H1 (cell line): ENCODE results near the gene OAS3. TPM values are rescaled to one million over a fixed set of nuclear protein-coding genes. Genes with fewer than 3 reads are reported as not detected.

Source experiments
- CTCF ChIA-PET: fragments of 300-600 bp; sonication (Branson Sonifier 250); formaldehyde crosslinking; loops from one replicate; lab custom pipeline; 2021; ENCODE audit not compliant: partially characterized antibody; lab: Charles Lee
- POLR2A ChIA-PET: fragments of 300-600 bp; sonication (Branson Sonifier 250); formaldehyde crosslinking; loops from one replicate; lab custom pipeline; 2021; ENCODE audit warnings: inconsistent platforms; ENCODE audit not compliant: partially characterized antibody; lab: Charles Lee
- DNase-seq, 2 experiments: peaks; one replicate each; pipeline versions ENCODE4 v3.0.0 to v3.0.0-alpha.2; 2010 to 2022; ENCODE audit warnings: low spot score in 2 of 2, low read depth in 1 of 2, mixed read lengths in 1 of 2
- FAIRE-seq: peaks from 2 replicates; lab custom pipeline; 2011; peaks lifted over from hg19 to GRCh38; lab: Jason Lieb, UNC
- H2AFZ ChIP-seq: 2 replicates; pipeline ENCODE4 v1.8.1; 2012; ENCODE audit warnings: low read length, inconsistent platforms
- H2AK5ac ChIP-seq: 2 replicates; pipeline ENCODE4 v1.6.1; 2013; ENCODE audit warnings: low read depth, low read length
- H2BK120ac ChIP-seq: replicated peaks from 2 replicates; pipeline ENCODE3; 2013; ENCODE audit warnings: low read depth, low read length, inconsistent platforms
- H2BK12ac ChIP-seq: 2 replicates; pipeline ENCODE4 v1.6.1; 2013; ENCODE audit warnings: low read depth, low read length
- H2BK15ac ChIP-seq: 2 replicates; pipeline ENCODE4 v1.6.1; 2013; ENCODE audit warnings: low read length
- H2BK20ac ChIP-seq: 2 replicates; pipeline ENCODE4 v1.6.1; 2013; ENCODE audit warnings: low read length
- H2BK5ac ChIP-seq: 2 replicates; pipeline ENCODE4 v1.6.1; 2013; ENCODE audit warnings: low read depth, low read length
- H3K14ac ChIP-seq: 2 replicates; pipeline ENCODE4 v1.6.1; 2013; ENCODE audit warnings: inconsistent platforms; ENCODE audit not compliant: insufficient read length
- H3K18ac ChIP-seq: 2 replicates; pipeline ENCODE4 v1.6.1; 2013; ENCODE audit warnings: low read length; ENCODE audit errors: extremely low read depth
- H3K23ac ChIP-seq: 2 replicates; pipeline ENCODE4 v1.6.1; 2013; ENCODE audit warnings: inconsistent platforms; ENCODE audit not compliant: insufficient read length
- H3K23me2 ChIP-seq: 2 replicates; pipeline ENCODE4 v1.6.1; 2013; ENCODE audit warnings: low read depth, low read length
- H3K27ac ChIP-seq: 2 replicates; pipeline ENCODE4 v1.6.1; 2011; ENCODE audit warnings: low read depth, low read length, inconsistent platforms
- H3K27me3 ChIP-seq, 4 experiments: replicated peaks in 1 of 4; 1 replicate in 1 of 4; 2 replicates in 3 of 4; pipeline versions ENCODE4 v1.6.1 to v1.8.1; 2011 to 2013; ENCODE audit warnings: low read length in 3 of 4, mild to moderate bottlenecking in 3 of 4, inconsistent platforms in 2 of 4, mixed read lengths in 2 of 4, moderate library complexity in 1 of 4; ENCODE audit not compliant: control insufficient read depth in 3 of 4, insufficient read depth in 3 of 4; ENCODE audit errors: extremely low read depth in 1 of 4
- H3K36me3 ChIP-seq, 4 experiments: 2 replicates each; pipeline versions ENCODE4 v1.6.1 to v1.8.1; 2011 to 2013; ENCODE audit warnings: mild to moderate bottlenecking in 4 of 4, low read length in 3 of 4, moderate library complexity in 2 of 4, control low read depth in 1 of 4, inconsistent platforms in 1 of 4; ENCODE audit not compliant: insufficient read depth in 4 of 4, control insufficient read depth in 2 of 4
- H3K4ac ChIP-seq: replicated peaks from 2 replicates; pipeline ENCODE3; 2013; ENCODE audit warnings: low read length, low read depth, mixed read lengths, inconsistent platforms; ENCODE audit not compliant: insufficient read length
- H3K4me1 ChIP-seq, 4 experiments: replicated peaks in 1 of 4; 1 replicate in 1 of 4; 2 replicates in 3 of 4; pipeline versions ENCODE4 v1.6.1 to v1.8.1; 2011 to 2013; ENCODE audit warnings: low read length in 3 of 4, inconsistent platforms in 2 of 4, mixed read lengths in 1 of 4; ENCODE audit not compliant: insufficient read depth in 4 of 4, control insufficient read depth in 3 of 4
- H3K4me2 ChIP-seq, 2 experiments: 2 replicates each; pipeline versions ENCODE4 v1.6.1 to v1.8.1; 2011 to 2013; ENCODE audit warnings: low read depth in 2 of 2, low read length in 2 of 2, control low read depth in 1 of 2, inconsistent platforms in 1 of 2, mild to moderate bottlenecking in 1 of 2; ENCODE audit not compliant: insufficient read depth in 1 of 2
- H3K4me3 ChIP-seq, 4 experiments: fragments of 200-600, 300-600 bp in 1 of 4; sonication (generic), shearing (Covaris generic), sonication (Bioruptor Twin) in 1 of 4; 2 replicates each; pipeline versions ENCODE4 v1.5.1 to v1.8.1; 2011 to 2016; ENCODE audit warnings: low read length in 4 of 4, low read depth in 3 of 4, control low read depth in 2 of 4, inconsistent platforms in 2 of 4, mild to moderate bottlenecking in 2 of 4, mixed read lengths in 1 of 4, moderate library complexity in 1 of 4; ENCODE audit not compliant: insufficient read depth in 2 of 4; ENCODE audit errors: extremely low read depth in 1 of 4
- H3K56ac ChIP-seq: replicated peaks from 2 replicates; pipeline ENCODE3; 2013; ENCODE audit warnings: low read depth, mild to moderate bottlenecking, mixed read lengths, low read length, inconsistent platforms; ENCODE audit not compliant: insufficient read length
- H3K79me1 ChIP-seq: 2 replicates; pipeline ENCODE4 v1.6.1; 2013; ENCODE audit warnings: low read depth, low read length, control low read depth
- H3K79me2 ChIP-seq, 2 experiments: 2 replicates each; pipeline versions ENCODE4 v1.6.1 to v1.8.1; 2012 to 2013; ENCODE audit warnings: low read length in 2 of 2, mild to moderate bottlenecking in 2 of 2, inconsistent platforms in 1 of 2; ENCODE audit not compliant: insufficient read depth in 2 of 2, control insufficient read depth in 1 of 2
- H3K9ac ChIP-seq, 4 experiments: replicated peaks in 1 of 4; 1 replicate in 1 of 4; 2 replicates in 3 of 4; pipeline versions ENCODE4 v1.6.1 to v1.8.1; 2011 to 2013; ENCODE audit warnings: low read depth in 3 of 4, low read length in 3 of 4, control low read depth in 2 of 4, mild to moderate bottlenecking in 2 of 4, moderate library complexity in 2 of 4, inconsistent platforms in 1 of 4; ENCODE audit errors: extremely low read depth in 1 of 4
- H3K9me3 ChIP-seq, 2 experiments: 2 replicates each; pipeline versions ENCODE4 v1.6.1 to v1.8.1; 2012 to 2013; ENCODE audit warnings: mild to moderate bottlenecking in 2 of 2, moderate library complexity in 2 of 2, control low read depth in 1 of 2, inconsistent platforms in 1 of 2, low read depth in 1 of 2, low read length in 1 of 2, mixed read lengths in 1 of 2; ENCODE audit not compliant: insufficient read depth in 2 of 2
- H4K20me1 ChIP-seq, 2 experiments: replicated peaks in 1 of 2; 2 replicates each; pipeline versions ENCODE3 to v1.8.1; 2011 to 2013; ENCODE audit warnings: inconsistent platforms in 2 of 2, low read length in 2 of 2, mild to moderate bottlenecking in 1 of 2; ENCODE audit not compliant: insufficient read depth in 2 of 2, control insufficient read depth in 1 of 2
- H4K5ac ChIP-seq: 2 replicates; pipeline ENCODE4 v1.6.1; 2013; ENCODE audit warnings: low read length, low read depth, mixed read lengths, inconsistent platforms; ENCODE audit not compliant: insufficient read length
- H4K8ac ChIP-seq: 2 replicates; pipeline ENCODE4 v1.8.0; 2013; ENCODE audit warnings: mild to moderate bottlenecking, moderate library complexity, low read length, inconsistent platforms; ENCODE audit not compliant: insufficient read depth; ENCODE audit errors: extremely low read depth
- H4K91ac ChIP-seq: replicated peaks from 2 replicates; pipeline ENCODE3; 2013; ENCODE audit warnings: low read length, mixed read lengths, inconsistent platforms; ENCODE audit not compliant: insufficient read length
- EGR1 ChIP-seq: IDR thresholded peaks from 2 replicates; pipeline ENCODE4 v1.6.1; 2011; ENCODE audit warnings: low read depth, low read length, borderline replicate concordance
- SP2 ChIP-seq: IDR thresholded peaks from 2 replicates; pipeline ENCODE4 v1.6.1; 2012; ENCODE audit warnings: mild to moderate bottlenecking, low read length, inconsistent platforms
- SRF ChIP-seq: IDR thresholded peaks from 2 replicates; pipeline ENCODE4 v1.6.1; 2011; ENCODE audit warnings: mild to moderate bottlenecking, low read depth, low read length, moderate library complexity
- TBP ChIP-seq: IDR thresholded peaks from 2 replicates; pipeline ENCODE4 v1.6.1; 2011; ENCODE audit warnings: low read depth, low read length, improper control_type of control experiment
- WGBS, 2 experiments: shearing (Covaris generic) in 1 of 2; methylation state at CpG; one replicate each; pipeline versions ENCODE4 v1.1.6 to v1.1.7; 2013 to 2015; ENCODE audit warnings: low lambda C conversion rate in 2 of 2, mixed read lengths in 2 of 2, inconsistent platforms in 1 of 2, low coverage in 1 of 2, missing lambda C conversion rate in 1 of 2; ENCODE audit not compliant: insufficient replicate concordance in 2 of 2, insufficient coverage in 1 of 2, insufficient read length in 1 of 2; ENCODE audit errors: extremely low coverage in 1 of 2, missing lambda C conversion rate in 1 of 2; 5-methylcytosine and 5-hydroxymethylcytosine counted together
- polyA plus RNA-seq, 7 experiments: library from polyadenylated mRNA; depleted of rRNA in 3 of 7; stranded (reverse) in 5 of 7; unstranded in 2 of 7; fragments of >200 nt in 5 of 7; fragments of 200-250 nt in 2 of 7; gene quantifications; 1 replicate in 5 of 7; 2 replicates in 1 of 7; 4 replicates in 1 of 7; pipeline versions ENCODE4 v1.2.1 to v1.2.3, GENCODE V29; 2011 to 2013; ENCODE audit warnings: missing spikeins in 2 of 7, mixed read lengths in 2 of 7
- total RNA-seq: library from RNA; stranded (reverse); fragmentation: NEBNext Ultra II Directional; extraction: Animal tissue kit (Norgen Biotek cat#: 25700); gene quantifications from 2 replicates; pipeline ENCODE4 v1.2.1, GENCODE V29; 2021
- TF ChIP-seq, protein P1 (sequence below): IDR thresholded peaks from 2 replicates; pipeline ENCODE4 v1.6.1; 2011; ENCODE audit warnings: low read length, improper control_type of control experiment

Gene OAS3
- total and polyA plus RNA-seq, 2 of the 8 experiments (the other 6 are each of a cell fraction or from before 2014, with no cell fraction given), result 0.73 to 3.7 TPM

DNA sequence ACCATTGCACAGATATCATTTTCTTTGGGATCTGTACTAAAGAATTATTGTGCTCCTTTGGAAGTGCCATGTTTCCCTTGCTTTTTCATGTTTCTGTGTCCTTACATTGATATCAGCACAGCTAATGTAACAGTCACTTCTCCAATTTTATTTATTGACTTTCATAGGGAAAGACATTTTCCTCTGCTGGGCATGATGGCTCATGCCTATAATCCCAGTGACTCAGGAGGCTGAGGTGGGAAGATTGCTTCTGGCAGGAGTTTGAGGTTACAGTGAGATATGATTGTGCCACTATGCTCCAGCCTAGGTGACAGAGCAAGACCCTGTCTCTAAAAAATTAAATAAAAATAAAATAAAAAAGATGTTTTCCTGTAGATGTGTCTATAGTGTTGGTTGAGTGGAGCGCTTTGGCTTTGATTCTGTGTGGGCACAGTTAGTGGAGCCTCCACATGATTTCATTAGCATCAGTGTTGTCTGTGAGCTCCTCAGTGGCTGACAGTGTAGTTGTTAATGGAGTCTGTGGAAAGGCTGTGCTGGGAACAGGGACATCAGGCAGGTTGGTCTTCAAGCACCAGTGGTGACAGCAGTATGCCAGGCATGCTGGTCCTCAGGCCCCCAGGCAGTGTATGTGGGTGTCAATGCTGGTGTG lies 47.5 kb downstream of the OAS3 start:
- Histone ChIP-seq H2AK5ac (no peak overlapping the region), H3K27me3 (no peaks in the 10 kb centered on the region), H2AFZ (no peak overlapping the region), H3K27ac (no peak overlapping the region), H2BK5ac (no peak overlapping the region), H2BK15ac (no peak overlapping the region), H4K20me1 (no peaks in the 10 kb centered on the region), H3K79me1 (no peaks in the 10 kb centered on the region), H3K9me3 (peaks cover 0 to 2% of the 10 kb centered on the region in 2 experiments; a peak in 2 of 4 replicates), H4K5ac (no peak overlapping the region), H3K14ac (no peak overlapping the region), H3K4me3 (no peak overlapping the region), H3K4ac (no peak overlapping the region), H3K23ac (no peak overlapping the region), H4K91ac (no peak overlapping the region), H3K36me3 (no peaks in the 10 kb centered on the region), H3K4me1 (no peaks in the 10 kb centered on the region; a peak in 1 of 7 replicates), H3K23me2 (no peaks in the 10 kb centered on the region), H4K8ac (no peak overlapping the region), H2BK120ac (no peak overlapping the region), H2BK20ac (no peak overlapping the region), H3K79me2 (no peaks in the 10 kb centered on the region), H3K56ac (no peak overlapping the region), H3K9ac (no peak overlapping the region), H3K4me2 (no peak overlapping the region), H2BK12ac (no peak overlapping the region; the same call in 1 of the 2 replicates), H3K18ac (no peak overlapping the region)
- FAIRE-seq, result no peak
- ChIA-PET CTCF (interaction anchor here (1.2 to 15.8 kb wide), 3 partner anchors 7 to 21 kb away, joined by 3 to 202 read pairs (median 12); no protein-coding TSS in a partner anchor), POLR2A (no interaction called here)
- 95% methylated on average over 1 of the region's 1 CpG; no CpG with 5 or more reads in 1 of the 2 experiments for WGBS, 2 experiments
- no peak for DNase-seq
- TF ChIP-seq, protein P1, sequence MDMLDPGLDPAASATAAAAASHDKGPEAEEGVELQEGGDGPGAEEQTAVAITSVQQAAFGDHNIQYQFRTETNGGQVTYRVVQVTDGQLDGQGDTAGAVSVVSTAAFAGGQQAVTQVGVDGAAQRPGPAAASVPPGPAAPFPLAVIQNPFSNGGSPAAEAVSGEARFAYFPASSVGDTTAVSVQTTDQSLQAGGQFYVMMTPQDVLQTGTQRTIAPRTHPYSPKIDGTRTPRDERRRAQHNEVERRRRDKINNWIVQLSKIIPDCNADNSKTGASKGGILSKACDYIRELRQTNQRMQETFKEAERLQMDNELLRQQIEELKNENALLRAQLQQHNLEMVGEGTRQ, result no peak
- TF ChIP-seq EGR1 (no peak), SRF (no peak), SP2 (no peak), TBP (no peak)
